Cardiac septum (tissue), 1 donor: Measurements from ENCODE around the gene TNFAIP8. TPM values are rescaled to one million over a fixed set of nuclear protein-coding genes. Genes with fewer than 3 reads are reported as not detected.
"Not testable (repeated sequence)": the region's sequence is repeated elsewhere in the genome, so short reads cannot be mapped to it uniquely, and the experiment has no call there.

Experiments
- DNase-seq: peaks from one replicate; pipeline ENCODE4 v3.0.0-alpha.2; 2020; ENCODE audit warnings: low spot score
- intact Hi-C: fragments of 100-400 bp; cut with DNase I; formaldehyde crosslinking; loops from one replicate; pipeline ENCODE4 v1.14.0; 2022
- total RNA-seq: library from RNA; stranded (reverse); fragmentation: NEBNext Ultra II Directional; extraction: Animal tissue kit (Norgen Biotek cat#: 25700); gene quantifications from one replicate; pipeline ENCODE4 v1.2.1, GENCODE V29; 2021
- donor health status: DM: no; HTN: no; CAD: no.

The TNFAIP8 gene
- total RNA-seq, 1 donor from 2014 or later = 2.6 TPM

GRCh38 chr5:119438587-119438917, 82.7 kb downstream of the TNFAIP8 start:
- DNase-seq, intact Hi-C loops: not testable (repeated sequence)

GRCh38 chr5:119439140-119439631, 83.4 kb downstream of the TNFAIP8 start:
- intact Hi-C loops = no loop called here
- DNase-seq = no peak

- DNase-seq, intact Hi-C loops: not testable (repeated sequence)
These were observed 83.8 kb downstream of the TNFAIP8 start for GRCh38 chr5:119439632-119440031.

- intact Hi-C loops = not testable (repeated sequence)
These were observed 88.8 kb downstream of the TNFAIP8 start for GRCh38 chr5:119444643-119445042.

GRCh38 chr5:119445544-119445943, 89.7 kb downstream of the TNFAIP8 start:
- intact Hi-C loops = no loop called here

More at GRCh38 chr5:119444643-119445042, 88.8 kb downstream of the TNFAIP8 start:
- not testable (repeated sequence) for DNase-seq

More at GRCh38 chr5:119445544-119445943, 89.7 kb downstream of the TNFAIP8 start:
- no peak for DNase-seq

Other genes starting within 250 kb of the TNFAIP8 start
- gene HSD17B4, start 96.5 kb downstream of the TNFAIP8 start, total RNA-seq = 189 TPM